Fibroblast of skin of left quadriceps (primary cell): ENCODE data around the gene KRTAP5-7.
"Not testable (repeated sequence)": the region's sequence is repeated elsewhere in the genome, so short reads cannot be mapped to it uniquely, and the experiment has no call there.

Experiments used
- DNase-seq, 2 experiments: peaks; one replicate each; pipeline ENCODE4 v3.0.0-alpha.2; 2013; ENCODE audit warnings: low read depth in 2 of 2

KRTAP5-7 gene

GRCh38 chr11:71526796-71527575 is at the start of gene KRTAP5-7:
TSS of gene KRTAP5-7 (plus strand) at chr11:71527267. CDS start at chr11:71527301, 34 bp downstream.
- DNase-seq, result not testable (repeated sequence)

- DNase-seq, result no peak
Measured at GRCh38 chr11:71477641-71478527, 49.2 kb upstream of the KRTAP5-7 start.

- DNase-seq, result no peak
Measured at GRCh38 chr11:71478528-71478840, 48.6 kb upstream of the KRTAP5-7 start.

- DNase-seq, result no peak
Measured at GRCh38 chr11:71481101-71481960, 45.7 kb upstream of the KRTAP5-7 start.

GRCh38 chr11:71482216-71482615 is 44.9 kb upstream of the KRTAP5-7 start:
- no peak for DNase-seq

- no peak for DNase-seq
Measured at GRCh38 chr11:71482746-71483364, 44.2 kb upstream of the KRTAP5-7 start.

- no peak for DNase-seq
Measured at GRCh38 chr11:71483692-71484091, 43.4 kb upstream of the KRTAP5-7 start.

GRCh38 chr11:71484248-71485062 is 42.6 kb upstream of the KRTAP5-7 start:
- DNase-seq, result no peak

- DNase-seq, result no peak
Measured at GRCh38 chr11:71485063-71485399, 42.0 kb upstream of the KRTAP5-7 start.

- DNase-seq, result no peak
Measured at GRCh38 chr11:71485466-71485865, 41.6 kb upstream of the KRTAP5-7 start.

GRCh38 chr11:71486320-71486719 is 40.7 kb upstream of the KRTAP5-7 start:
- no peak for DNase-seq

GRCh38 chr11:71488681-71489270 is 38.3 kb upstream of the KRTAP5-7 start:
- no peak for DNase-seq

GRCh38 chr11:71489311-71490043 is 37.6 kb upstream of the KRTAP5-7 start:
- DNase-seq, result no peak

- DNase-seq, result no peak
Measured at GRCh38 chr11:71490044-71490730, 36.9 kb upstream of the KRTAP5-7 start.

- no peak for DNase-seq
Measured at GRCh38 chr11:71490731-71491390, 36.2 kb upstream of the KRTAP5-7 start.

- no peak for DNase-seq
Measured at GRCh38 chr11:71491531-71491930, 35.5 kb upstream of the KRTAP5-7 start.

GRCh38 chr11:71491940-71492339 is 35.1 kb upstream of the KRTAP5-7 start:
- DNase-seq, result no peak
